Measurements from ENCODE around the gene EFS.
"Not testable (repeated sequence)": the region's sequence is repeated elsewhere in the genome, so short reads cannot be mapped to it uniquely, and the experiment has no call there.

GRCh38 chr14:23325746-23326145, 39.2 kb downstream of the EFS start:
- TF ChIP-seq EZH2 (IDR thresholded peaks at IDR 0.05; ENCODE audit: borderline replicate concordance, insufficient read depth, low read depth, low read length, poor library complexity, severe bottlenecking) = not testable (repeated sequence)
- TF ChIP-seq, protein P1, sequence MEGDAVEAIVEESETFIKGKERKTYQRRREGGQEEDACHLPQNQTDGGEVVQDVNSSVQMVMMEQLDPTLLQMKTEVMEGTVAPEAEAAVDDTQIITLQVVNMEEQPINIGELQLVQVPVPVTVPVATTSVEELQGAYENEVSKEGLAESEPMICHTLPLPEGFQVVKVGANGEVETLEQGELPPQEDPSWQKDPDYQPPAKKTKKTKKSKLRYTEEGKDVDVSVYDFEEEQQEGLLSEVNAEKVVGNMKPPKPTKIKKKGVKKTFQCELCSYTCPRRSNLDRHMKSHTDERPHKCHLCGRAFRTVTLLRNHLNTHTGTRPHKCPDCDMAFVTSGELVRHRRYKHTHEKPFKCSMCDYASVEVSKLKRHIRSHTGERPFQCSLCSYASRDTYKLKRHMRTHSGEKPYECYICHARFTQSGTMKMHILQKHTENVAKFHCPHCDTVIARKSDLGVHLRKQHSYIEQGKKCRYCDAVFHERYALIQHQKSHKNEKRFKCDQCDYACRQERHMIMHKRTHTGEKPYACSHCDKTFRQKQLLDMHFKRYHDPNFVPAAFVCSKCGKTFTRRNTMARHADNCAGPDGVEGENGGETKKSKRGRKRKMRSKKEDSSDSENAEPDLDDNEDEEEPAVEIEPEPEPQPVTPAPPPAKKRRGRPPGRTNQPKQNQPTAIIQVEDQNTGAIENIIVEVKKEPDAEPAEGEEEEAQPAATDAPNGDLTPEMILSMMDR (IDR thresholded peaks at IDR 0.05) = not testable (repeated sequence)

Measured in B cell (primary cell).